Calu3 (cell line): ENCODE data around the gene FYB2. TPM values are rescaled to one million over a fixed set of nuclear protein-coding genes. Genes with fewer than 3 reads are reported as not detected.

Source experiments
- BruUV-seq: library from RNA; stranded (reverse); fragments of 400-500 nt; replicated peaks from 2 replicates; lab custom pipeline; 2021; lab: Mats Ljungman, UMichigan
- CTCF ChIA-PET: fragments of 300-600 bp; sonication (Branson Sonifier 250); formaldehyde crosslinking; loops from one replicate; lab custom pipeline; 2022; ENCODE audit warnings: antibody characterized with exemption; lab: Charles Lee
- DNase-seq: peaks from one replicate; pipeline ENCODE4 v3.0.0; 2022
- H3K27ac Mint-ChIP-seq: one replicate; pipeline ENCODE4 v1.8.0; 2022; ENCODE audit warnings: mixed read lengths; ENCODE audit not compliant: unreplicated experiment
- H3K27me3 Mint-ChIP-seq: one replicate; pipeline ENCODE4 v1.8.0; 2022; ENCODE audit warnings: mixed read lengths; ENCODE audit not compliant: unreplicated experiment
- H3K36me3 Mint-ChIP-seq: one replicate; pipeline ENCODE4 v1.8.0; 2022; ENCODE audit warnings: mild to moderate bottlenecking, moderate library complexity, mixed read lengths; ENCODE audit not compliant: insufficient read depth, unreplicated experiment
- H3K4me1 Mint-ChIP-seq: one replicate; pipeline ENCODE4 v1.8.0; 2022; ENCODE audit warnings: mild to moderate bottlenecking, low read depth, mixed read lengths; ENCODE audit not compliant: unreplicated experiment
- H3K4me3 Mint-ChIP-seq: one replicate; pipeline ENCODE4 v1.8.0; 2022; ENCODE audit warnings: mild to moderate bottlenecking, low read depth, moderate library complexity, mixed read lengths; ENCODE audit not compliant: unreplicated experiment
- H3K9me3 Mint-ChIP-seq: one replicate; pipeline ENCODE4 v1.8.0; 2022; ENCODE audit warnings: low read depth, mixed read lengths; ENCODE audit not compliant: unreplicated experiment
- CTCF ChIP-seq: fragments of 200-600 bp; IDR thresholded peaks from one replicate; pipeline ENCODE4 v1.8.0; 2022; ENCODE audit warnings: antibody characterized with exemption; ENCODE audit not compliant: unreplicated experiment
- intact Hi-C: fragments of 100-400 bp; cut with micrococcal nuclease; formaldehyde crosslinking; loops from one replicate; pipeline ENCODE4 v1.10.0; 2022; ENCODE audit not compliant: unreplicated experiment
- total RNA-seq: library from RNA; stranded (reverse); gene quantifications from 2 replicates; pipeline ENCODE4 v1.2.3, GENCODE V29; 2022

The FYB2 gene
- total RNA-seq, 1 experiment from 2014 or later = not detected

GRCh38 chr1:56726706-56727105 lies 92.5 kb downstream of the FYB2 start:
- Mint-ChIP-seq H3K4me1 (no peaks in the 10 kb centered on the region), H3K36me3 (no peaks in the 10 kb centered on the region), H3K27me3 (peaks cover 21% of the 10 kb centered on the region), H3K4me3 (no peak overlapping the region), H3K27ac (no peak overlapping the region), H3K9me3 (peaks cover 3% of the 10 kb centered on the region)
- CTCF ChIA-PET = no interaction called here
- DNase-seq = no peak
- TF ChIP-seq CTCF = no peak
- BruUV-seq = no TSS peak
- intact Hi-C loops = no loop called here

GRCh38 chr1:56719171-56719570 lies 100.0 kb downstream of the FYB2 start:
- no TSS peak for BruUV-seq
- CTCF ChIA-PET = no interaction called here
- no peak overlapping the region for H3K27ac Mint-ChIP-seq
- no peaks in the 10 kb centered on the region for H3K4me1 Mint-ChIP-seq
- DNase-seq = no peak
- H3K36me3 Mint-ChIP-seq = no peaks in the 10 kb centered on the region
- intact Hi-C loops = no loop called here
- H3K9me3 Mint-ChIP-seq = no peaks in the 10 kb centered on the region
- H3K27me3 Mint-ChIP-seq = no peaks in the 10 kb centered on the region
- no peak overlapping the region for H3K4me3 Mint-ChIP-seq
- TF ChIP-seq CTCF = no peak

GRCh38 chr1:56715156-56715555 lies 104.0 kb downstream of the FYB2 start:
- CTCF ChIA-PET = no interaction called here
- H3K4me3 Mint-ChIP-seq = no peak overlapping the region
- DNase-seq = no peak

GRCh38 chr1:56713112-56713511 lies 106.1 kb downstream of the FYB2 start:
- intact Hi-C loops = loop anchor here (5.0 kb wide), 1 partner anchor 89 kb away; no protein-coding TSS in a partner anchor

More at GRCh38 chr1:56715156-56715555, 104.0 kb downstream of the FYB2 start:
- Mint-ChIP-seq H3K4me1 (no peaks in the 10 kb centered on the region), H3K36me3 (no peaks in the 10 kb centered on the region), H3K9me3 (no peaks in the 10 kb centered on the region), H3K27ac (no peak overlapping the region), H3K27me3 (no peaks in the 10 kb centered on the region)
- no peak for TF ChIP-seq CTCF
- intact Hi-C loops = no loop called here
- BruUV-seq = no TSS peak

More at GRCh38 chr1:56713112-56713511, 106.1 kb downstream of the FYB2 start:
- CTCF ChIA-PET = no interaction called here
- no peak overlapping the region for H3K27ac Mint-ChIP-seq
- H3K4me3 Mint-ChIP-seq = no peak overlapping the region
- DNase-seq = no peak
- no peaks in the 10 kb centered on the region for H3K36me3 Mint-ChIP-seq
- no peaks in the 10 kb centered on the region for H3K4me1 Mint-ChIP-seq
- BruUV-seq = no TSS peak
- H3K9me3 Mint-ChIP-seq = no peaks in the 10 kb centered on the region
- TF ChIP-seq CTCF = no peak
- no peaks in the 10 kb centered on the region for H3K27me3 Mint-ChIP-seq
